ENCODE results near the gene PHF21B.

The PHF21B gene

GRCh38 chr22:45042263-45042662, 32.5 kb upstream of the PHF21B start:
- Histone ChIP-seq H3K18ac (ENCODE audit: low read length) (no peak overlapping the region), H4K8ac (ENCODE audit: low read depth, low read length) (no peak overlapping the region), H2BK5ac (ENCODE audit: low read length) (no peak overlapping the region), H3K23ac (ENCODE audit: low read length) (no peak overlapping the region), H3K4me3 (ENCODE audit: low read length) (no peak overlapping the region), H3K56ac (ENCODE audit: low read length) (no peak overlapping the region), H3K36me3 (ENCODE audit: control insufficient read depth, insufficient read depth, low read length) (no peaks in the 10 kb centered on the region), H3K27me3 (ENCODE audit: insufficient read depth, low read length, poor library complexity) (no peaks in the 10 kb centered on the region), H2BK15ac (replicated peaks; ENCODE audit: low read depth) (no peak overlapping the region), H3K4me2 (ENCODE audit: low read length) (no peak overlapping the region), H3K79me1 (ENCODE audit: low read length) (no peaks in the 10 kb centered on the region), H3K27ac (ENCODE audit: low read depth, low read length) (no peak overlapping the region), H3K4ac (ENCODE audit: low read depth, low read length) (no peak overlapping the region), H3K4me1 (ENCODE audit: control insufficient read depth, low read depth, low read length) (no peaks in the 10 kb centered on the region), H4K5ac (ENCODE audit: low read length) (no peak overlapping the region), H3K79me2 (ENCODE audit: control insufficient read depth, insufficient read depth, low read length) (no peaks in the 10 kb centered on the region), H2AK5ac (ENCODE audit: low read length) (no peak overlapping the region), H2BK120ac (ENCODE audit: low read depth, low read length) (no peak overlapping the region), H3K9ac (ENCODE audit: low read length) (no peak overlapping the region)
- no CpG with 5 or more reads among the region's 8 CpGs for WGBS (ENCODE audit: extremely low coverage, insufficient coverage, low lambda C conversion rate)
- DNase-seq, result no peak

GRCh38 chr22:45039133-45039532, 29.3 kb upstream of the PHF21B start:
- H3K9ac ChIP-seq (ENCODE audit: low read length), result no peak overlapping the region

GRCh38 chr22:45036154-45036553, 26.3 kb upstream of the PHF21B start:
- Histone ChIP-seq H3K79me1 (ENCODE audit: low read length) (no peaks in the 10 kb centered on the region), H2AK5ac (ENCODE audit: low read length) (no peak overlapping the region), H3K9ac (ENCODE audit: low read length) (no peak overlapping the region), H3K4me3 (ENCODE audit: low read length) (no peak overlapping the region), H4K5ac (ENCODE audit: low read length) (no peak overlapping the region), H4K8ac (ENCODE audit: low read depth, low read length) (no peak overlapping the region), H3K79me2 (ENCODE audit: control insufficient read depth, insufficient read depth, low read length) (no peaks in the 10 kb centered on the region), H3K27me3 (ENCODE audit: insufficient read depth, low read length, poor library complexity) (no peaks in the 10 kb centered on the region), H3K4ac (ENCODE audit: low read depth, low read length) (no peak overlapping the region), H2BK15ac (replicated peaks; ENCODE audit: low read depth) (no peak overlapping the region), H3K56ac (ENCODE audit: low read length) (no peak overlapping the region), H3K23ac (ENCODE audit: low read length) (no peak overlapping the region), H3K4me2 (ENCODE audit: low read length) (no peak overlapping the region), H2BK5ac (ENCODE audit: low read length) (no peak overlapping the region), H2BK120ac (ENCODE audit: low read depth, low read length) (no peak overlapping the region), H3K27ac (ENCODE audit: low read depth, low read length) (no peak overlapping the region), H3K4me1 (ENCODE audit: control insufficient read depth, low read depth, low read length) (no peaks in the 10 kb centered on the region), H3K36me3 (ENCODE audit: control insufficient read depth, insufficient read depth, low read length) (no peaks in the 10 kb centered on the region), H3K18ac (ENCODE audit: low read length) (no peak overlapping the region)
- no CpG with 5 or more reads among the region's 15 CpGs for WGBS (ENCODE audit: extremely low coverage, insufficient coverage, low lambda C conversion rate)
- no peak for DNase-seq

More at GRCh38 chr22:45039133-45039532, 29.3 kb upstream of the PHF21B start:
- H3K36me3 ChIP-seq (ENCODE audit: control insufficient read depth, insufficient read depth, low read length), result no peaks in the 10 kb centered on the region
- H3K79me2 ChIP-seq (ENCODE audit: control insufficient read depth, insufficient read depth, low read length), result no peaks in the 10 kb centered on the region
- no peak overlapping the region for H2AK5ac ChIP-seq (ENCODE audit: low read length)
- no peak overlapping the region for H2BK5ac ChIP-seq (ENCODE audit: low read length)
- H3K27ac ChIP-seq (ENCODE audit: low read depth, low read length), result no peak overlapping the region
- WGBS (ENCODE audit: extremely low coverage, insufficient coverage, low lambda C conversion rate), result no CpG with 5 or more reads among the region's 8 CpGs
- H4K8ac ChIP-seq (ENCODE audit: low read depth, low read length), result no peak overlapping the region
- no peak for DNase-seq
- H3K56ac ChIP-seq (ENCODE audit: low read length), result no peak overlapping the region
- no peaks in the 10 kb centered on the region for H3K27me3 ChIP-seq (ENCODE audit: insufficient read depth, low read length, poor library complexity)
- H2BK15ac ChIP-seq (replicated peaks; ENCODE audit: low read depth), result no peak overlapping the region
- H3K79me1 ChIP-seq (ENCODE audit: low read length), result no peaks in the 10 kb centered on the region
- H2BK120ac ChIP-seq (ENCODE audit: low read depth, low read length), result no peak overlapping the region
- H4K5ac ChIP-seq (ENCODE audit: low read length), result no peak overlapping the region
- H3K4me3 ChIP-seq (ENCODE audit: low read length), result no peak overlapping the region
- H3K23ac ChIP-seq (ENCODE audit: low read length), result no peak overlapping the region
- no peak overlapping the region for H3K4me2 ChIP-seq (ENCODE audit: low read length)
- no peaks in the 10 kb centered on the region for H3K4me1 ChIP-seq (ENCODE audit: control insufficient read depth, low read depth, low read length)
- no peak overlapping the region for H3K4ac ChIP-seq (ENCODE audit: low read depth, low read length)
- no peak overlapping the region for H3K18ac ChIP-seq (ENCODE audit: low read length)

GRCh38 chr22:45034821-45035220, 25.0 kb upstream of the PHF21B start:
- Histone ChIP-seq H3K79me1 (ENCODE audit: low read length) (no peaks in the 10 kb centered on the region), H3K23ac (ENCODE audit: low read length) (no peak overlapping the region), H3K56ac (ENCODE audit: low read length) (no peak overlapping the region), H2BK5ac (ENCODE audit: low read length) (no peak overlapping the region), H3K18ac (ENCODE audit: low read length) (no peak overlapping the region), H2BK15ac (replicated peaks; ENCODE audit: low read depth) (no peak overlapping the region), H3K79me2 (ENCODE audit: control insufficient read depth, insufficient read depth, low read length) (no peaks in the 10 kb centered on the region), H2BK120ac (ENCODE audit: low read depth, low read length) (no peak overlapping the region), H3K27me3 (ENCODE audit: insufficient read depth, low read length, poor library complexity) (no peaks in the 10 kb centered on the region), H4K8ac (ENCODE audit: low read depth, low read length) (no peak overlapping the region), H3K4me1 (ENCODE audit: control insufficient read depth, low read depth, low read length) (no peaks in the 10 kb centered on the region), H3K36me3 (ENCODE audit: control insufficient read depth, insufficient read depth, low read length) (no peaks in the 10 kb centered on the region), H2AK5ac (ENCODE audit: low read length) (no peak overlapping the region), H3K4ac (ENCODE audit: low read depth, low read length) (no peak overlapping the region), H3K4me3 (ENCODE audit: low read length) (no peak overlapping the region), H4K5ac (ENCODE audit: low read length) (no peak overlapping the region), H3K27ac (ENCODE audit: low read depth, low read length) (no peak overlapping the region), H3K4me2 (ENCODE audit: low read length) (no peak overlapping the region), H3K9ac (ENCODE audit: low read length) (no peak overlapping the region)
- no CpG with 5 or more reads among the region's 8 CpGs for WGBS (ENCODE audit: extremely low coverage, insufficient coverage, low lambda C conversion rate)
- no peak for DNase-seq

- H3K4me2 ChIP-seq (ENCODE audit: low read length), result no peak overlapping the region
- DNase-seq, result no peak
Observed at GRCh38 chr22:45034156-45034555, 24.4 kb upstream of the PHF21B start.

GRCh38 chr22:45033136-45033535, 23.3 kb upstream of the PHF21B start:
- H2BK120ac ChIP-seq (ENCODE audit: low read depth, low read length), result no peak overlapping the region
- H3K4me3 ChIP-seq (ENCODE audit: low read length), result no peak overlapping the region
- no CpG with 5 or more reads among the region's 2 CpGs for WGBS (ENCODE audit: extremely low coverage, insufficient coverage, low lambda C conversion rate)
- no peak overlapping the region for H3K4ac ChIP-seq (ENCODE audit: low read depth, low read length)
- H3K79me2 ChIP-seq (ENCODE audit: control insufficient read depth, insufficient read depth, low read length), result no peaks in the 10 kb centered on the region
- H2AK5ac ChIP-seq (ENCODE audit: low read length), result no peak overlapping the region
- no peak overlapping the region for H2BK15ac ChIP-seq (replicated peaks; ENCODE audit: low read depth)
- no peaks in the 10 kb centered on the region for H3K36me3 ChIP-seq (ENCODE audit: control insufficient read depth, insufficient read depth, low read length)
- H3K56ac ChIP-seq (ENCODE audit: low read length), result no peak overlapping the region
- H3K9ac ChIP-seq (ENCODE audit: low read length), result no peak overlapping the region
- H4K5ac ChIP-seq (ENCODE audit: low read length), result no peak overlapping the region
- H3K27ac ChIP-seq (ENCODE audit: low read depth, low read length), result no peak overlapping the region
- H3K4me1 ChIP-seq (ENCODE audit: control insufficient read depth, low read depth, low read length), result no peaks in the 10 kb centered on the region
- no peak overlapping the region for H3K23ac ChIP-seq (ENCODE audit: low read length)
- no peak overlapping the region for H2BK5ac ChIP-seq (ENCODE audit: low read length)
- no peaks in the 10 kb centered on the region for H3K79me1 ChIP-seq (ENCODE audit: low read length)
- H4K8ac ChIP-seq (ENCODE audit: low read depth, low read length), result no peak overlapping the region
- no peaks in the 10 kb centered on the region for H3K27me3 ChIP-seq (ENCODE audit: insufficient read depth, low read length, poor library complexity)
- no peak overlapping the region for H3K18ac ChIP-seq (ENCODE audit: low read length)
- no peak overlapping the region for H3K4me2 ChIP-seq (ENCODE audit: low read length)
- no peak for DNase-seq

More at GRCh38 chr22:45034156-45034555, 24.4 kb upstream of the PHF21B start:
- no peak overlapping the region for H3K4me3 ChIP-seq (ENCODE audit: low read length)
- no peak overlapping the region for H2BK5ac ChIP-seq (ENCODE audit: low read length)
- H3K9ac ChIP-seq (ENCODE audit: low read length), result no peak overlapping the region
- H3K56ac ChIP-seq (ENCODE audit: low read length), result no peak overlapping the region
- H4K5ac ChIP-seq (ENCODE audit: low read length), result no peak overlapping the region
- H3K18ac ChIP-seq (ENCODE audit: low read length), result no peak overlapping the region
- no CpG with 5 or more reads among the region's 10 CpGs for WGBS (ENCODE audit: extremely low coverage, insufficient coverage, low lambda C conversion rate)
- no peaks in the 10 kb centered on the region for H3K27me3 ChIP-seq (ENCODE audit: insufficient read depth, low read length, poor library complexity)
- no peak overlapping the region for H2AK5ac ChIP-seq (ENCODE audit: low read length)
- H3K4me1 ChIP-seq (ENCODE audit: control insufficient read depth, low read depth, low read length), result no peaks in the 10 kb centered on the region
- no peaks in the 10 kb centered on the region for H3K79me2 ChIP-seq (ENCODE audit: control insufficient read depth, insufficient read depth, low read length)
- H3K4ac ChIP-seq (ENCODE audit: low read depth, low read length), result no peak overlapping the region
- H3K79me1 ChIP-seq (ENCODE audit: low read length), result no peaks in the 10 kb centered on the region
- H3K23ac ChIP-seq (ENCODE audit: low read length), result no peak overlapping the region
- H4K8ac ChIP-seq (ENCODE audit: low read depth, low read length), result no peak overlapping the region
- no peak overlapping the region for H3K27ac ChIP-seq (ENCODE audit: low read depth, low read length)
- H2BK120ac ChIP-seq (ENCODE audit: low read depth, low read length), result no peak overlapping the region
- H3K36me3 ChIP-seq (ENCODE audit: control insufficient read depth, insufficient read depth, low read length), result no peaks in the 10 kb centered on the region
- H2BK15ac ChIP-seq (replicated peaks; ENCODE audit: low read depth), result no peak overlapping the region
